Measurements from ENCODE around the gene DTWD2. TPM values are rescaled to one million over a fixed set of nuclear protein-coding genes. Genes with fewer than 3 reads are reported as not detected.
A peak's percentile ranks its signal among the peaks of the same experiment; 100 is the strongest.

DTWD2 gene
- total RNA-seq, 1 donor from 2014 or later = 8.8 TPM

DNA sequence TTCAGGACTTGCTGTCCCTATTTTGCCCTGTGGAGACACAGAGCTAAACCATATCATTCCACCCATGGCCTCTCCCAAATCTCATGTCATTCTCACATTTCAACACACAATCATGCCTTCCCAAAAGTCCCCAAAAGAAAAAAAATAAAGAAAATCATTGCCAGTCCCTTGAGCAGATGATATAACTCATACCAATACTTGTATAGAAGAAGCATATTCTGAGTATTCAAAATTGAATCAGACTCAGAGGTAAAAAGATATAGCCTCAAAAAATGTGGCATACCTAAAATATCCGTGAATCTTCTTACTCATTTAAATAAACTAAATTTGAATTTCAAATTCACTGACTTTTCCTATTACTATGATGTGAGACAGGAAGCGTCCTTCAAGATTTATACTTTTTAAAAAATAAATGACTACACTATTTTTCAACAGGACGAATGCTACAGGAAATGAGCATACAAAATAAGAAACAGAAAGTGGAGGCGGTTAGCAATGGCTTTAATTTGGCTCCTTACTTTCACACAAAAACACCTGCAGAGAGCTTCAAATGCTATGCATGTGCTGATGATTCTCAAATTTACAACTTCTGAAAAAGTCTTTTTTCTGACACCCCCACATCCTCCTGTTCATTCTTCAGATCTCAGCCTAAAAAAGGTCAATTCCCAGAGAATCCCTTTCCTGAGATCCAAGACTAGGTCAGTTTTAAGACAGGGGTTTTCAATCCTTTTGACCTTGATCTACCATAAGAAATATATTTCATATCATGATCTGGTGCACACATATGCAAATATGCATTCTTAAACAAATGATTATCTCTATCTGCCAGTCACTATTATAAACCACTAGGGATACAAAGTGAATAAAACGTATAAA lies 42.9 kb upstream of the DTWD2 start:
- H3K4me3 ChIP-seq (ENCODE audit: low read depth, low read length) = no peak overlapping the region
- no peak for DNase-seq (ENCODE audit: low read depth)
- TF ChIP-seq, protein P1, sequence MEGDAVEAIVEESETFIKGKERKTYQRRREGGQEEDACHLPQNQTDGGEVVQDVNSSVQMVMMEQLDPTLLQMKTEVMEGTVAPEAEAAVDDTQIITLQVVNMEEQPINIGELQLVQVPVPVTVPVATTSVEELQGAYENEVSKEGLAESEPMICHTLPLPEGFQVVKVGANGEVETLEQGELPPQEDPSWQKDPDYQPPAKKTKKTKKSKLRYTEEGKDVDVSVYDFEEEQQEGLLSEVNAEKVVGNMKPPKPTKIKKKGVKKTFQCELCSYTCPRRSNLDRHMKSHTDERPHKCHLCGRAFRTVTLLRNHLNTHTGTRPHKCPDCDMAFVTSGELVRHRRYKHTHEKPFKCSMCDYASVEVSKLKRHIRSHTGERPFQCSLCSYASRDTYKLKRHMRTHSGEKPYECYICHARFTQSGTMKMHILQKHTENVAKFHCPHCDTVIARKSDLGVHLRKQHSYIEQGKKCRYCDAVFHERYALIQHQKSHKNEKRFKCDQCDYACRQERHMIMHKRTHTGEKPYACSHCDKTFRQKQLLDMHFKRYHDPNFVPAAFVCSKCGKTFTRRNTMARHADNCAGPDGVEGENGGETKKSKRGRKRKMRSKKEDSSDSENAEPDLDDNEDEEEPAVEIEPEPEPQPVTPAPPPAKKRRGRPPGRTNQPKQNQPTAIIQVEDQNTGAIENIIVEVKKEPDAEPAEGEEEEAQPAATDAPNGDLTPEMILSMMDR (conservative IDR thresholded peaks at IDR 0.05; ENCODE audit: low read depth, low read length) = no peak

DNA sequence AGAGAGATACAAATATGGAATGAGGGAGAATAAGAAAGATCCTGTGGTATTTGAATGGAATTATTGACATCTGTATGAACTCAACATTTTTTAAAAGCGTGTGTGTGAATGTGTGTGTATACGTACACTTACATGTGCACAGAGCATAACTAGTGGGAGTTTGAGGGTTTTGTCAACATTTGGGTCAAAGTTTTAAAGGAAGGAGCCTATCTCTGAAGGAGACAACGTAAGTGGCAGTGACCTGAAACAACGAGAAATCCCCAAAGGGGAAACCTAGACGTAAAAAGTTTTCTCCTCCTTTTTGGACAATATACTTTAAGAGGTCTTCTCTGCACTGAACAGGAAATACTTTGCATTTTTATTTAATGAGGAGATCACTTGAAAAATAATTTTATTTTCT lies 40.2 kb upstream of the DTWD2 start:
- TF ChIP-seq, protein P1 (conservative IDR thresholded peaks at IDR 0.05; ENCODE audit: low read depth, low read length) = no peak
- H3K4me3 ChIP-seq (ENCODE audit: low read depth, low read length) = no peak overlapping the region
- no peak for DNase-seq (ENCODE audit: low read depth)

DNA sequence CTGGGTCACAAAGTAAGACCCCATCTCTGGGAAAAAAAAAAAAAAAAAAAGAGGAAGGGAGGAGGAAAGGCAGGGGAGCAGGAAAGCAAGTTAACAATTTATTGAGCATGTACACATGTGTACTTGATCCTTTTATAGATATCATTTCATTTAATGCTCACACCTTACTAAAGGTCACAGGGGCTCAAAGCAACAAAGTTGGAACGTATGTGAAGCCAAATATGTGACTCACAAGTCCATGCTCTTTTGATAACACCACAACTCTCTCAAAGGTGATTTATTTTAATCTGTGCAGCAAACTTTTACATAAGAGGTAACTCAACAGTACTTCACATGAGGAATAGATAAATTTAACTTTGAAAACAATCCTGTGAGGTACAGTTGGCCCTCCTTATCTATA lies 34.4 kb upstream of the DTWD2 start:
- H3K4me3 ChIP-seq (ENCODE audit: low read depth, low read length) = no peak overlapping the region
- no peak for DNase-seq (ENCODE audit: low read depth)
- TF ChIP-seq, protein P1 (conservative IDR thresholded peaks at IDR 0.05; ENCODE audit: low read depth, low read length) = no peak

DNA sequence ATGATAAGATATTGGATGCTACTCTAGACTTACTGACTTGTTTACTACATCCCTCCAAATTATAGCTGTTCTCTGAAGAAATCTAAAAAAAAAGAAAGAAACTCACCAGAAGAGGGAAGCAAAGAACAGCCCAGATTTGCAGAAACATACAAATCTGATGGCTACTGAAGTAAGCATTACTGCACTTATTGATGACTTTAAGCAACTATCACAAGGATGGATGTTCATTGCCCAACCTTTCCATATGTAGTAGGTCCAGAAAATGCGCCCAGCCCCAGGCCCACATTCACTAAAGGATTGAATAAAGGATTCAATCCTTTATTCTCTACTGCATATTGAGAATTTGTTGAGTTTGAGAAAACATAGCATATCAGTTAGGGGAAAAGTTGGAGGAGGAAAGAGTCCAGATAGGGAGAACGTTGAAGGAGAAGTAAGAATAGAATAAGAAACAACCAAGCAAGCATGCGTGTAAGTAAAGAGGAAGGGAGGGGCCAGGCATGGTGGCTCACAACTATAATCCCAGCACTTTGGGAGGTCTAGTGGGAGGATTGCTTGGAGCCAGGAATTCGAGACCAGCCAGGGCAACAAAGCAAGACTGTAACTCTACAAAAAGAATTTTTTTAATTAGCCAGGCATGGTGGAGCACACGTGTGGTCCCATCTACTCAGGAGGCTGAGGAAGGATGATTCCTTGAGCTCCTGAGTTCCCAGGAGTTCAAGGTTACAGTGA lies 33.8 kb upstream of the DTWD2 start:
- TF ChIP-seq, protein P1 (conservative IDR thresholded peaks at IDR 0.05; ENCODE audit: low read depth, low read length) = peak; percentile 63
- no peak overlapping the region for H3K4me3 ChIP-seq (ENCODE audit: low read depth, low read length)
- no peak for DNase-seq (ENCODE audit: low read depth)

DNA sequence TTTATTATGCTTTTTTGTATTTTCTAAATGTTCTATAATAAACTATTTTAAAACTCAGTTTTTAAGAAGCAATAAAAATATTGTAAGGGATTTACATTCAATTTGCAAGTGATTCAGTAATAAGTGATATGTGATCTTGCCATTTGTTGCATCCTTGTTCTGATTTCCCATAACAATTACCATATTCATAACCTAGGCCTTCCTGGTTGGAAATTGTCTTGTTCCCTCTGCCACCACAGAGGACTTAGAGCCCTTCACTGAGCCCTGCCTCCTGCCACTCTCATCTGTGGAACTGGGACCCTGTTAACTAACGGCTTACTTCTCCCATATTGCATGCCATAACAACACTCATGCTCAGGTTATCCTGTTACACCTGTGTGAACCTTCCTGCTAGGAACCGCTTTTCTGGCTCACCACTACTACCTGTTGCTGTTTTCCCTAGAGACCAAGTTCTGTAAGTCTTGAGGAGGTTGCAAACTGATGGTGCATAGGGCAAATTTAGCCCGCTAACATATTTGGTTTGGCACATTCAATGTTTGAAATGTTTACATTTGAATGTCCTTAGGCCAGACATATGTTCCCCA lies 32.9 kb upstream of the DTWD2 start:
- no peak for DNase-seq (ENCODE audit: low read depth)
- no peak overlapping the region for H3K4me3 ChIP-seq (ENCODE audit: low read depth, low read length)
- TF ChIP-seq, protein P1 (conservative IDR thresholded peaks at IDR 0.05; ENCODE audit: low read depth, low read length) = no peak

DNA sequence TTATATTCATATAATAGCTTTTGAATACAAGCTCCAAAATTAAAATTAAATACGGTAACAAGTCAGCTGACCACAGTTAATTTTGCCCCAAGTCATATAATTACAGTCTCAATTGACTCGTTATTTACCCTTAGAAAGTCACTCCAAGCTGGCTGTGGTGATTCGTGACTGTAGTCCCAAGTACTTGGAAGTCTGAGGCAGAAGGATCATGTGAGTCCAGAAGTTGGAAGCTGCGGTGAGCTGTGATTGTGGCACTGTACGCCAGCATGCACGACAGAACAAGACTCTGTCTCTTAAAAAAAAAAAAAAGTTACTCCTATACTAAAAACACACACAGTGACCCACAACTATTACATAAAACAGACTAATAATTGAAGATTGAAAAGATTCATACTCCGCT lies 31.6 kb upstream of the DTWD2 start:
- DNase-seq (ENCODE audit: low read depth) = no peak
- H3K4me3 ChIP-seq (ENCODE audit: low read depth, low read length) = no peak overlapping the region
- TF ChIP-seq, protein P1 (conservative IDR thresholded peaks at IDR 0.05; ENCODE audit: low read depth, low read length) = no peak

Data from epithelial cell of proximal tubule (primary cell).